ENCODE measurements around the gene SMIM34.
"Not testable (repeated sequence)": the region's sequence is repeated elsewhere in the genome, so short reads cannot be mapped to it uniquely, and the experiment has no call there.

DNA sequence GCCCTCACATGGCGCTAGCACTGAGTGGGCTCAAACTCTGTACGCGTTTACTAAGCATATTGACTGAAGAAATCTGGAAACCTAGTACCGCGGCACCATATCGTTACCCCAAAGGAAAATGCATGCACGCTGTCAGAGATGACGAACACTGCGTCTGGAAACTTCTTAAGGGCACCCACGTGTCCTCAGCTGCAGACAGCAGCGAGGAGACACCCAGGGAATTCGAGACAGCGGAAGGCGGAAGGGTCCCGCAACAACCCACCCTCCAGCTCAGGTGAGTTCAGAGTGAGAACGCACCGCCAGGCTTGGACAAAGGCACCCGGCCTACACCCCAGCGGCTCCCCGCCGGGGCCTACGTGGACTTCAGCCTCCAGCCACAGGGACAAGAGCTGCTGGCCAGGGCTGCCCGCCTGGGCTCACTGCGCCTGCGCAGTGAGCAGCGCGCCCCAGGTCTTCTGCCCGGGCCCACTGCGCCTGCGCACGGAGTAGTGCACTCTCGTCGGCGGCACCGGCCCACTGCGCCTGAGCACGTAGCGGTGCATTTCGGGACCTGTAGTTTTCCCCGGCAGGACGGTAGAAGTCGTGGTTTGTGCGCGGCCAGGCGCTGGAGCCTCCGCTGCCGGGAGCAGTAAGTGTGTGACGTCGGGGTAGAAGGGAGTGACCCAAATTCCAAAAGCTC, 48.7 kb downstream of the SMIM34 start, which contains the start of gene SMIM11:
- TF ChIP-seq, protein P1, sequence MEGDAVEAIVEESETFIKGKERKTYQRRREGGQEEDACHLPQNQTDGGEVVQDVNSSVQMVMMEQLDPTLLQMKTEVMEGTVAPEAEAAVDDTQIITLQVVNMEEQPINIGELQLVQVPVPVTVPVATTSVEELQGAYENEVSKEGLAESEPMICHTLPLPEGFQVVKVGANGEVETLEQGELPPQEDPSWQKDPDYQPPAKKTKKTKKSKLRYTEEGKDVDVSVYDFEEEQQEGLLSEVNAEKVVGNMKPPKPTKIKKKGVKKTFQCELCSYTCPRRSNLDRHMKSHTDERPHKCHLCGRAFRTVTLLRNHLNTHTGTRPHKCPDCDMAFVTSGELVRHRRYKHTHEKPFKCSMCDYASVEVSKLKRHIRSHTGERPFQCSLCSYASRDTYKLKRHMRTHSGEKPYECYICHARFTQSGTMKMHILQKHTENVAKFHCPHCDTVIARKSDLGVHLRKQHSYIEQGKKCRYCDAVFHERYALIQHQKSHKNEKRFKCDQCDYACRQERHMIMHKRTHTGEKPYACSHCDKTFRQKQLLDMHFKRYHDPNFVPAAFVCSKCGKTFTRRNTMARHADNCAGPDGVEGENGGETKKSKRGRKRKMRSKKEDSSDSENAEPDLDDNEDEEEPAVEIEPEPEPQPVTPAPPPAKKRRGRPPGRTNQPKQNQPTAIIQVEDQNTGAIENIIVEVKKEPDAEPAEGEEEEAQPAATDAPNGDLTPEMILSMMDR (IDR thresholded peaks at IDR 0.05) = not testable (repeated sequence)
- TF ChIP-seq POLR2A (IDR thresholded peaks at IDR 0.05) = not testable (repeated sequence)
